Kidney epithelial cell (primary cell): ENCODE measurements around the gene ASAP2. TPM values are rescaled to one million over a fixed set of nuclear protein-coding genes. Genes with fewer than 3 reads are reported as not detected.

ENCODE experiments used
- DNase-seq: peaks from one replicate; pipeline ENCODE4 v3.0.0-alpha.2; 2010; ENCODE audit warnings: low read depth
- H3K27me3 ChIP-seq: 2 replicates; pipeline ENCODE4 v1.6.0; 2011; ENCODE audit warnings: low read length; ENCODE audit not compliant: control insufficient read depth, insufficient read depth
- H3K36me3 ChIP-seq: 2 replicates; pipeline ENCODE4 v1.5.1; 2011; ENCODE audit warnings: low read length; ENCODE audit not compliant: control insufficient read depth, insufficient read depth
- H3K4me3 ChIP-seq: 2 replicates; pipeline ENCODE4 v1.5.1; 2011; ENCODE audit warnings: low read depth, mild to moderate bottlenecking, control low read depth, low read length
- total RNA-seq: library from RNA; depleted of rRNA; stranded (reverse); fragments of >200 nt; gene quantifications from 2 replicates; pipeline ENCODE4 v1.2.3, GENCODE V29; 2015
- TF ChIP-seq, protein P1 (sequence below): IDR thresholded peaks from 2 replicates; pipeline ENCODE4 v1.5.1; 2011; ENCODE audit warnings: mild to moderate bottlenecking, moderate library complexity, low read length, control low read depth, inconsistent platforms; ENCODE audit not compliant: insufficient read depth, poor library complexity, severe bottlenecking

Gene ASAP2
- total RNA-seq, 1 donor from 2014 or later, result 42.2 TPM

DNA sequence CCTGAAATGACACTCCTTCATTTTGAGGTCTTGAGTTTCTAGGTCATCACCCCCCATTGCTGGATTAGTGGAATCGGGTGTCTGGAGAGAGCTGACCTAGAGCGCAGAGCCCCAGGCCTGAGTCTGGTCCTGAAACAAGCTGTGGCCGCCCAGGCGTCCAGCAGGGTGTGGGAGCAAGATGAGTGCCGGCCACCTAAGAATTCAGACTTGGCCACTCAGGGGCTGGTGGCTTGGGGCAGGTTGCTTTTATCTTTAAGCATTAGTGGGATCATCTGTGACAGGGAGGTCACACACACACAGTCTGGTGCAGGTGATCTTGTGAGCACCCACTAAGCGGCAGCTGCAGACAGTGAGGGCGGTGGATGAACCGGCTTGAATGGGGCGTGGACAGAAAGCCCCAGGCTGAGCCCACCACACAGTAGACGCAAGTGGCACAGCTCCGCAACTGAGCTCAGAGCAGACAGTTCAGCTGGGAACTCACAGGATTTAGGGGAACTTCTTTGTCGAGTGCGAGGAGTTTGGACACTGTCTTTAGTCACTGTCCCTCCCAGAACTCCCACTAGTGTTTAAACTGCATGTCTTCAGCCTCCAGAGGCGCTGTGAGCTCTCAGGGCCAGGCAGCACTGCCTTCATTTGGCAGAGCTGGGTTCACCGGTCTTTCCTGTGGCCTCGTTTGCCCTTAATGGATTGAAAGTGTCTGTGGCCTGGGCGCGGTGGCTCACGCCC is 195.2 kb downstream of the ASAP2 start:
- Histone ChIP-seq H3K4me3 (no peak overlapping the region), H3K36me3 (peaks cover 5% of the 10 kb centered on the region), H3K27me3 (no peaks in the 10 kb centered on the region)
- TF ChIP-seq, protein P1, sequence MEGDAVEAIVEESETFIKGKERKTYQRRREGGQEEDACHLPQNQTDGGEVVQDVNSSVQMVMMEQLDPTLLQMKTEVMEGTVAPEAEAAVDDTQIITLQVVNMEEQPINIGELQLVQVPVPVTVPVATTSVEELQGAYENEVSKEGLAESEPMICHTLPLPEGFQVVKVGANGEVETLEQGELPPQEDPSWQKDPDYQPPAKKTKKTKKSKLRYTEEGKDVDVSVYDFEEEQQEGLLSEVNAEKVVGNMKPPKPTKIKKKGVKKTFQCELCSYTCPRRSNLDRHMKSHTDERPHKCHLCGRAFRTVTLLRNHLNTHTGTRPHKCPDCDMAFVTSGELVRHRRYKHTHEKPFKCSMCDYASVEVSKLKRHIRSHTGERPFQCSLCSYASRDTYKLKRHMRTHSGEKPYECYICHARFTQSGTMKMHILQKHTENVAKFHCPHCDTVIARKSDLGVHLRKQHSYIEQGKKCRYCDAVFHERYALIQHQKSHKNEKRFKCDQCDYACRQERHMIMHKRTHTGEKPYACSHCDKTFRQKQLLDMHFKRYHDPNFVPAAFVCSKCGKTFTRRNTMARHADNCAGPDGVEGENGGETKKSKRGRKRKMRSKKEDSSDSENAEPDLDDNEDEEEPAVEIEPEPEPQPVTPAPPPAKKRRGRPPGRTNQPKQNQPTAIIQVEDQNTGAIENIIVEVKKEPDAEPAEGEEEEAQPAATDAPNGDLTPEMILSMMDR, result no peak
- DNase-seq, result no peak

DNA sequence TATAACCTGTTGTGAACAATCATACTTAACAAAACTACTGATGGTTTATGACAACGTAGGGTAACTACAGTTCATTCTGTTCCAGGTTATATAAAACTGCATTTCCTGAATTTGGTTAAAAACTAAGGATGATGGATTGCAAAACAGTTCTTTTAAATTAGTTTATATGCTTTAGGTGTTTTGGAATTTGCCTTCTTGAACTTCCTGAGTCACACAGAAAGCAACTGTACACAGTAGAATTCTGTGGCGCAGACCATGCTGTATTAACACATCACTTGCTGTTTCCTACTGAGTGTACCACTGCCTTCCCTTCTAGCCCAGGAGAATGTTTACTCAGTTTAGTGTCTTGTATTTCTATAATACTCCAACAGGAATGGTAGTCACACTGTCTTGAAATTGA is 197.3 kb downstream of the ASAP2 start:
- Histone ChIP-seq H3K27me3 (no peaks in the 10 kb centered on the region), H3K36me3 (peaks cover 3% of the 10 kb centered on the region), H3K4me3 (no peak overlapping the region)
- TF ChIP-seq, protein P1, result no peak
- no peak for DNase-seq

DNA sequence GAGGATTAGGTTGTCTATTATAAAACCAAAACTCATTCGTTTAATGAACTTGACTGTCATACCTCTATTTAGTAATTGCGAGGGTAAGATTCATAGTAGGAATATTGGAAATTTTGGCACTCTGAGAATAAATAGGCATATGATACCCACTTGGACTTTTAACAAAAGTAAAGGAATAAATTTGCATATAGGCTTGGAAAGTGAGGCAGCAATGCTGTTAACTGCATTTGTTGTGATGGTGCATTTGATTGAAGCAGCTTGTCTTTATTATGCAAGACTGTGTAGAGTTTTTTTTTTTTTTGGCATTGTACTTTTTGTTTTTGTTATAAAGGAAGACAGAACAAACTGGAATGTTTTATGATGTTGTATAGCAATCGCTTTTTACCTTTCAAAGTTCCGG is 197.8 kb downstream of the ASAP2 start:
- TF ChIP-seq, protein P1, result no peak
- H3K4me3 ChIP-seq, result no peak overlapping the region
- no peaks in the 10 kb centered on the region for H3K27me3 ChIP-seq
- DNase-seq, result no peak
- H3K36me3 ChIP-seq, result peaks cover 3% of the 10 kb centered on the region

DNA sequence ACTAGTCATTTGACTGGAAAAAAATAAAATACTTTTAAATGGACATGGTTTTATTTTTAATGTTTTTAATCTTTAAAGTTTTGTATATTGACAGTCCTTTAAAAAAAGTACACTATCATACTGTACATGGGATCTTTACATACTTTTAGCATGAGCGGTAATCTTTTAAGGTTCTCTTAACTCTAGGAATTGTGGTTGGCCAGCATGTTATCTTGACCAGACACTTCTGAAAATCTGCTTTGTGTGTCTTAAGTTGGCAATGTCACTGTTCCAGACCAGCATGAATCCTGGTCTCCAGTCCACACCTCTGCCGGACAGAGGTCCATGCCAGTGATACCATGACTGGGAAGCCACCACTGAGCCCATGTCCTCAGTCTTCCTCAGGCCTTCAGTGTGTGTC is 199.0 kb downstream of the ASAP2 start:
- Histone ChIP-seq H3K4me3 (no peak overlapping the region), H3K36me3 (peaks cover 3% of the 10 kb centered on the region), H3K27me3 (no peaks in the 10 kb centered on the region)
- TF ChIP-seq, protein P1, result no peak
- no peak for DNase-seq

DNA sequence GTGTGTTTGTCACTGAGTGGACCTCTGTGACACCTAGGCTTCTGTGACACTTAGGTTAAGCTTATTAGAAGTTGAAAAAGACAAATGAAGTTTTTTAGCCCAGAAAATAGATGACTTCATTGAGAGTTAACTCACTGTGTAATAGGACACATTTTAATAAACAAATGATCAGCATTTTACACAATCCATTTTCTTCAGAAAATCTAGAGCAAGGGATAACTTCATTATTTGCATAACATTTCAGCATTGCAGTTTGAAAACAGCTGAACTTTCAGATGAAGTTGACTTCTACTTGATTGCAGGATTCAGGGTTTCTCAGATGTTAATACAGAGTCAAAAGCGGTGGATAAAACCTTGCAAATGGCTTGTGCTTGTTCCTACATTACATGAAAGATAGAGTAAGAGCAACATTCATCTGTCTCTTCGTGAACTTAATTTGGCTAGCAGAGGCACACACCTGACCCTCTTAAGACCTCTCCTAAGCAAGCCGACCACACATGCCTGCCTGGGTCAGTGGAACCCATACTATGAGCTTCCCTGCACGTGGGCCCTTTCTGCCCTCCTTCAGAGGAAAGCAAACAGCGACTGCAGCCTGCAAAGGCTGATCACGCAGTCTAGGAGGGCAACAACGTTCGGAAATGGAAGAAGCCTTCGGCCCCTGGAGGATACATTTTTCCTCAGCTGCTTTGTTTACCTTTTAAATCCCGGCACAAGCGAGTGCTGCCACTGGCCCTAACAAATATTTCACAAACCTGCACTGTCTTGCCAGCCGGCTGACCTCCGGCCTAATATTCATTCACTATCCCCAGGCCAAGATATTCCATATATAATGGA is 200.1 kb downstream of the ASAP2 start:
- Histone ChIP-seq H3K4me3 (no peak overlapping the region), H3K36me3 (peaks cover 2% of the 10 kb centered on the region), H3K27me3 (no peaks in the 10 kb centered on the region)
- DNase-seq, result no peak
- TF ChIP-seq, protein P1, result no peak

DNA sequence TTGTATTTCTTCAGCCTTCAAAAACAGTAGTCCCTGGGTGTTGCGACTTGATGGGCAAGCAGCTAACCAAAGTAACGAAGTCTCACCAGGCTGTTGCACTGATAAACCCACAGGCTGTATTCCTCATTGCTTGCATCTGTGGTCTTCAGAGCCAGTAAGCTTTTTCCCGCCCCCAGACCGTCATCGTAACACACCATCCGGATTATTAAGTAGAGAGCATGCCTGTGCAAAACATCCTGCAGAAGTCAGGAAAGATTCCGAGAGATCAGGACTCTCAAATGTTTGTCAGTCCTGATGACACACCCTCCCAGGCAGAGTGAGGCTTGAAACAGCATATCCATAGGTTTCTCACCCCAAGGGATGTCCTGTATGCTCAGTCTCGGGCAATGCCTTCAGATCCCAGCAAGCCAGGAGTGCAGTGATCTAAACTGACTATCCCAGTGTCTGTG is 200.8 kb downstream of the ASAP2 start:
- TF ChIP-seq, protein P1, result no peak
- Histone ChIP-seq H3K27me3 (no peaks in the 10 kb centered on the region), H3K4me3 (no peak overlapping the region), H3K36me3 (peaks cover 2% of the 10 kb centered on the region)
- DNase-seq, result no peak
